ENCODE results near the gene MDC1.
"Not testable (repeated sequence)": the region's sequence is repeated elsewhere in the genome, so short reads cannot be mapped to it uniquely, and the experiment has no call there.

MDC1 gene

GRCh38 chr6:30725713-30726505, 8.8 kb upstream of the MDC1 start:
- peak; percentile 66 for DNase-seq (ENCODE audit: low read depth, low spot score)

GRCh38 chr6:30724906-30725667, 8.0 kb upstream of the MDC1 start:
- no peak for DNase-seq (ENCODE audit: low read depth, low spot score)

DNA sequence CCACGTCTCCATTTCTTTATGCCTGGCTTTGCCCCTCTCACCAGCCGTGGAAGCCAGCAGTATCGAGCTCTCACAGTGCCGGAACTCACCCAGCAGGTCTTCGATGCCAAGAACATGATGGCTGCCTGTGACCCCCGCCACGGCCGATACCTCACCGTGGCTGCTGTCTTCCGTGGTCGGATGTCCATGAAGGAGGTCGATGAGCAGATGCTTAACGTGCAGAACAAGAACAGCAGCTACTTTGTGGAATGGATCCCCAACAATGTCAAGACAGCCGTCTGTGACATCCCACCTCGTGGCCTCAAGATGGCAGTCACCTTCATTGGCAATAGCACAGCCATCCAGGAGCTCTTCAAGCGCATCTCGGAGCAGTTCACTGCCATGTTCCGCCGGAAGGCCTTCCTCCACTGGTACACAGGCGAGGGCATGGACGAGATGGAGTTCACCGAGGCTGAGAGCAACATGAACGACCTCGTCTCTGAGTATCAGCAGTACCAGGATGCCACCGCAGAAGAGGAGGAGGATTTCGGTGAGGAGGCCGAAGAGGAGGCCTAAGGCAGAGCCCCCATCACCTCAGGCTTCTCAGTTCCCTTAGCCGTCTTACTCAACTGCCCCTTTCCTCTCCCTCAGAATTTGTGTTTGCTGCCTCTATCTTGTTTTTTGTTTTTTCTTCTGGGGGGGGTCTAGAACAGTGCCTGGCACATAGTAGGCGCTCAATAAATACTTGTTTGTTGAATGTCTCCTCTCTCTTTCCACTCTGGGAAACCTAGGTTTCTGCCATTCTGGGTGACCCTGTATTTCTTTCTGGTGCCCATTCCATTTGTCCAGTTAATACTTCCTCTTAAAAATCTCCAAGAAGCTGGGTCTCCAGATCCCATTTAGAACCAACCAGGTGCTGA, 7.0 kb upstream of the MDC1 start:
- DNase-seq (ENCODE audit: low read depth, low spot score), result not testable (repeated sequence)

DNA sequence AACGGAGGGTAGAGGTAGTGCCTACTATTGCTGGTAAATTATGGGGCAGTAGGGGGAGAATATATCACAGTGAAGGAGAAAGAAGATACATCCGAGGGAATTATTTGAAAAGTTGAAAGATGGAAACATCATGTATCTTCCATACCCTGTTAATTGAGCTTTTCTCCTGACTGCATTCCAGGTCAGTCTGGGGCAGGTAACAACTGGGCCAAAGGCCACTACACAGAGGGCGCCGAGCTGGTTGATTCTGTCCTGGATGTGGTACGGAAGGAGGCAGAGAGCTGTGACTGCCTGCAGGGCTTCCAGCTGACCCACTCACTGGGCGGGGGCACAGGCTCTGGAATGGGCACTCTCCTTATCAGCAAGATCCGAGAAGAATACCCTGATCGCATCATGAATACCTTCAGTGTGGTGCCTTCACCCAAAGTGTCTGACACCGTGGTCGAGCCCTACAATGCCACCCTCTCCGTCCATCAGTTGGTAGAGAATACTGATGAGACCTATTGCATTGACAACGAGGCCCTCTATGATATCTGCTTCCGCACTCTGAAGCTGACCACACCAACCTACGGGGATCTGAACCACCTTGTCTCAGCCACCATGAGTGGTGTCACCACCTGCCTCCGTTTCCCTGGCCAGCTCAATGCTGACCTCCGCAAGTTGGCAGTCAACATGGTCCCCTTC, 6.2 kb upstream of the MDC1 start:
- not testable (repeated sequence) for DNase-seq (ENCODE audit: low read depth, low spot score)

DNA sequence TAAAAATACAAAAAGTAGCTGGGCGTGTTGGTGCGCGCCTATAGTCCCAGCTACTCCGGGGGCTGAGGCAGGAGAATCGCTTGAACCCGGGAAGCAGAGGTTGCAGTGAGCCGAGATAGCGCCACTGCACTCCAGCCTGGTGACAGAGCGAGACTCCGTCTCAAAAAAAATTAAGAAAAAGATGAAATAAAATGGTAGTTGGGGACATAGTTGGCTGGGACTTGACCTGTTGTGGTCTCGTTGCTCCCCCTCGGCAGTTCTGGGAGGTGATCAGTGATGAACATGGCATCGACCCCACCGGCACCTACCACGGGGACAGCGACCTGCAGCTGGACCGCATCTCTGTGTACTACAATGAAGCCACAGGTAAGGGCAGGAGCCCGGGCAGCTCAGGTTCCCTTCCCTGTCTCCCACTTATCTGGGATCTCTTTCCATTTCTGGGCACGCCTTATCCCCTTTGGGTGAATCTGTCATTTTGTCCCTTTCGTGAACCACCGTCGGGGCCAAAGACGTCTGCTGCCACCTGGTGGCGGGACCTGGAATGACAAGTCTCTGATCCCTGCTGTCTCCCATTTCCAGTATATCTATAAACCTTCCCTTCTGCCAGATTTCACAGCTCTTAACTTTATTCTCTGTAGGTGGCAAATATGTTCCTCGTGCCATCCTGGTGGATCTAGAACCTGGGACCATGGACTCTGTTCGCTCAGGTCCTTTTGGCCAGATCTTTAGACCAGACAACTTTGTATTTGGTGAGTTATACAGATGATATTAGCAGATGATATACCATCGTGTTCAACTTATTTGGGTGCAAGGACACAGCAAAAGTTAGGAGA, 5.4 kb upstream of the MDC1 start:
- peak; percentile 93 for DNase-seq (ENCODE audit: low read depth, low spot score)

DNA sequence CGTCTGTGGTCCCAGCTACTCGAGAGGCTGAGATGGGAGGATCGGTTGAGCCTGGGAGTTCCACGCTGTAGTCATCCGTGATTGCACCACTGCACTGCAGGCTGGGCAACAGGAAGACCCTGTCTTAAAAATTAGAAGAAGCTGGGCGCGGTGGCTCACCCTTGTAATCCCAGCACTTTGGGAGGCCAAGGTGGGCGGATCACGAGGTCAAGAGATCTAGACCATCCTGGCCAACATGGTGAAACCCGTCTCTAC, 4.9 kb upstream of the MDC1 start:
- not testable (repeated sequence) for DNase-seq (ENCODE audit: low read depth, low spot score)

DNA sequence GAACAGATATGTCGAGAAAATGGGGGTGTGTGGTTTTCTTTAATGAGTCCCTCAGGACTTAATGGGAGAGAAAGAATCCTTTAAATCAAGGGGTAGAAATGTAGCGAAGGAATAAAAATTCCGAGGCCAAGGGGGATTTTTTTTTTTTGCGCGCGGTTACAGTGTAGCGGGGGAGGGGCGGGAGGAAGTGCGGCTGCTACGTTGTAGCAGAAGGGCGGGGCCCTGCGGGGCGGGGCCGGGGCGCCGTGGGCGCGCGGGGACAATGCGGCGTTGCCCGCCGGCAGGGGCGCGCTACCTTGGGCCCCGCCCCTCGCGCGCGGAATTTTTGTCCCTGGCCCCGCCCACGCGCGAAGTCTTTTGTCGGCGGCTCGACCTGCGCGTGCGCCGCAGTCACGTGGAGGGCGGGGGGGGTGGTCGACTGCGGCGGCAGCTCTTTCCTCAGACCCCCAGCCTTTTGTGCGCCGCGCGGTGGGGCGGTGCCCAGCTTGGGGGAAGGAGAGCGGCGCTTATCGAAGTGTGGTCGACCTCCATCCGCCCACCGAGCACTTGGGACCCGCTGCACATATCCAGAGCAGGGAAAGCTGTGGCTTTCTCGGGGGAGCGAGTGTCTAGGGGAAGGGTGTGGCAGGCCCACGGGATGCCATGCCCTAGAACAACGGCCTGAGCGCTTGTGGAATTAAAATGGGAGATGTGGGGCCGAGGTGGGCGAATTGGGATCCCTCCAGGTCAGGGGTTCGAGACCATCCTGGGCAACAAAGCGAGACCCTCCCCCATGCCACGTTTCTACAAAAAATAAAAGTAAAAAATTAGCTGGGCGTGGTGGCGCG, 4.3 kb upstream of the MDC1 start:
- peak; percentile 85 for DNase-seq (ENCODE audit: low read depth, low spot score)

GRCh38 chr6:30720738-30721197, 3.7 kb upstream of the MDC1 start:
- peak; percentile 76 for DNase-seq (ENCODE audit: low read depth, low spot score)

DNA sequence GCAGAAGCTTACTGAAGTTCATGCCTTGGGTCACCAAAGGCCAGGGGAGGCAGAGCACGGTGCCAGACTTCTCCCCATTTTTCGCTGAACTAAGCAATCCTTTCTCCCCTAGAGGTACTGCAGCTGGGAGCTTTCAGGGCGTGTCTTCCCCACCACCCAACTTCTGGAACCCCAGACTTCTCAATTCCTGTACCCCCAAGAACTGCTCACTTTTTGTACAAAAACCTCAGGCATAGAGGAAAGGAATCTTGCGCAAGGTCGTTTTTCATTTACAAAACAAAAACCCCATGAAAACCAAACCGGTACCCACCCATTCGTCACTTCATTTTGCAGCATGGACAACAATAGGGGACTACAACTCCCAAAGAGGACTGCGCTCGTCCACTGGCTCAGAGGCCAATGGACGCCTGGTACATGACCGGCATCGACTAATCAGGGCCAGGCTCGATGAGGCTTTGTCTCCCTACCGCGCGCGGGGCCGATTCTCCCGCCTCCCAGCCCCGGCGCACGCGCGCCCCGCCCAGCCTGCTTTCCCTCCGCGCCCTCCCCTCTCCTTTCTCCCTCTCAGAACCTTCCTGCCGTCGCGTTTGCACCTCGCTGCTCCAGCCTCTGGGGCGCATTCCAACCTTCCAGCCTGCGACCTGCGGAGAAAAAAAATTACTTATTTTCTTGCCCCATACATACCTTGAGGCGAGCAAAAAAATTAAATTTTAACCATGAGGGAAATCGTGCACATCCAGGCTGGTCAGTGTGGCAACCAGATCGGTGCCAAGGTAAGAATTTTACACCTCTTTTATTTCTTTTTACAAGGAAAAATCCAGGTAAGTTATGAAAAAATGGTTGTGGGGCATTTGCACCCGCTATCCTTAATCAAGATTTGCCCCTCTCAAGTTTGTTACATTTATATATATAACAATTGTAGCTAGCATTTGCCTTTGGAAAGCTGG, 3.0 kb upstream of the MDC1 start, which contains the start of gene TUBB:
Gene TUBB (plus strand): TSS at position 562 of the 947 bp plus-strand sequence. CDS start 155 bp downstream, at position 717.
- DNase-seq (ENCODE audit: low read depth, low spot score), result peak; percentile 98

DNA sequence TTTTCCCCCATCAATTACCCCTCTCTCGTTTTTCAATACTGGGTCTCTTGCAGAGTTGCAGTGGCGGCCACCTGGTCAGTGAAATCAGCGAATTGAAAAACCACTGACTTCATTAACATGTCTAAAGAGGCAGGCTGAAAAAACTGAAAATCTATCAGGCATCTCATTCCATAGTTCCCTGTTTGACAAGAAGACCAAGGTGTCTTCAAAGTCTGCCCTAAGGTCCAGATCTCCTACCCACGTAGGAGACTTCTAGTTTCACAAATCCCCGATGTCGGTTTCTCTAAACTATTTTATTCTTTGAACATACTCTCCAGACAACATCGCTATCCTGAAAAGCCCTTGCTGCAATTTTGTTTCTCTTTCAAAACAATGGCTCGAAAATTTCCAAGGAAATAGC, 2.3 kb upstream of the MDC1 start:
- DNase-seq (ENCODE audit: low read depth, low spot score), result peak; percentile 47

DNA sequence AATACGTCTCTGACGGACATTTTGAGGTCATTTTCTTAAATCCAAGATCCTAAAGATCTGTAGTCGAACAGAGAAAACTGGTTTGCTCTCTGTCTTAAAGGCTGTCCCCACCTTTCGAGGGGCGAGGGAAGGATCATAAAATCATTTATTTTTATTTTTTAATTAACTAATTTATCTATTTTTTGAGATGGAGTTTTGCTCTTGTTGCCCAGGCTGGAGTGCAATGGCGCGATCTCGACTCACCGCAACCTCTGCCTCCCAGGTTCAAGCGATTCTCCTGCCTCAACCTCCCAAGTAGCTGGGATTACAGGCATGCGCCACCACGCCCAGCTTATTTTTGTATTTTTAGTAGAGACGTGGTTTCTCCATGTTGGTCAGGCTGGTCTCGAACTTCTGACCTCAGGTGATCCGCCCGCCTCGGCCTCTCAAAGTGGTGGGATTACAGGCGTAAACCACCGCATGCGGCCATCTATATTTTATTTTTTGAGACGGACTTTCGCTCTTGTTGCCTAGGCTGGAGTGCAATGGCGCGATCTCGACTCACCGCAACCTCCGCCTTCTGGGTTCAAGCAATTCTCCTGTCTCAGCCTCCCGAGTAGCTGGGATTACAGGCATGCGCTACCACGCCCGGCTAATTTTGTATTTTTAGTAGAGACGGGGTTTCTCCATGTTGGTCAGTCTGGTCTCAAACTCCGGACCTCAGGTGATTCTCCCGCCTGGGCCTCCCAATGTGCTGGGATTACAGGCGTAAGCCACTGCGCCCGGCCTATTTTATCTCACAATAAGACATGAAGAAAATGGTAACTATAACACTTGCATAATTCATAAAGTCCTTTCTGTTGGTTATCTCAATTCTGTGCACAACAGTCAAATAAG, 1.0 kb upstream of the MDC1 start:
- not testable (repeated sequence) for DNase-seq (ENCODE audit: low read depth, low spot score)

DNA sequence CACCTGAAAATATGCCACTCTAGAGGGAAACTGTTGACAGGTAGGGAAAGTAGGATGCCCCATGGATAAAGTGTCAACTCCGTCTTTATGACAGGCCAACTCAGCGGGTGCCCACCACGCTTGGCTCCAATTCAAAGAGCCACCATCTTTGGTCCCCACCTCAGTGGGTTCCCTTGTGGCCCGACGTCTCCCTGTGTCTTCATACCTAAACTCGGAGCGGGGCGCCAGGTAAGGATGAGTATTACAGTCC, 277 bp downstream of the MDC1 start:
- no peak for DNase-seq (ENCODE audit: low read depth, low spot score)

DNA sequence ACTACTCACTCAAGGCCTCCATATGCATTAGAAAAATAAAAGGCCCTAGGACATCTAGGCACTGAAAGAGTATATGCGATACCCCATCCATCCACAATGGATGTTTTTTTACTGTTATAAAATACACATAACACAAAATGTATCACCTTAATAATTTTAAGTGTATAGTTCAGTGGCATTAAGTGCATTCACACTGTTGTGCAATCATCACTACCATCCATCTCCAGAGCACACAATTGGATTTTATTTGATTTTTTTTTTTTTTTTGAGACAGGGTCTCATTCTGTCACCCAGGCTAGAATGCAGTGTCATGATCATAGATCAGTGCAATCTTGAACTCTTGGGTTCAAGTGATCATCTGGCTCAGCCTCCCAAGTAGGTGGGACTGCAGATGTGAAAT, 2.8 kb downstream of the MDC1 start:
- no peak for DNase-seq (ENCODE audit: low read depth, low spot score)

GRCh38 chr6:30712441-30712945, 4.6 kb downstream of the MDC1 start:
- DNase-seq (ENCODE audit: low read depth, low spot score), result no peak

GRCh38 chr6:30711758-30712380, 5.2 kb downstream of the MDC1 start:
- no peak for DNase-seq (ENCODE audit: low read depth, low spot score)

- DNase-seq (ENCODE audit: low read depth, low spot score), result no peak
These were observed 7.8 kb downstream of the MDC1 start for GRCh38 chr6:30709101-30709868.

All from ELF-1 (cell line).